Endothelial cell of umbilical vein (primary cell): ENCODE results near the gene SLC26A6.

Experiments
- POLR2AphosphoS5 ChIP-seq: IDR thresholded peaks from 2 replicates; pipeline ENCODE4 v1.6.1; 2012; ENCODE audit warnings: low read depth, mild to moderate bottlenecking, control low read depth, low read length, moderate library complexity; ENCODE audit not compliant: insufficient read depth
- TF ChIP-seq, protein P1 (sequence below), 2 donors: IDR thresholded peaks; 1 replicate in 1 of 2; 2 replicates in 1 of 2; pipeline ENCODE4 v1.5.1; 2011; ENCODE audit warnings: low read length in 2 of 2, mild to moderate bottlenecking in 2 of 2, moderate library complexity in 2 of 2, control low read depth in 1 of 2, inconsistent platforms in 1 of 2, low read depth in 1 of 2; ENCODE audit not compliant: insufficient read depth in 1 of 2; ENCODE audit errors: extremely low read depth in 1 of 2

DNA sequence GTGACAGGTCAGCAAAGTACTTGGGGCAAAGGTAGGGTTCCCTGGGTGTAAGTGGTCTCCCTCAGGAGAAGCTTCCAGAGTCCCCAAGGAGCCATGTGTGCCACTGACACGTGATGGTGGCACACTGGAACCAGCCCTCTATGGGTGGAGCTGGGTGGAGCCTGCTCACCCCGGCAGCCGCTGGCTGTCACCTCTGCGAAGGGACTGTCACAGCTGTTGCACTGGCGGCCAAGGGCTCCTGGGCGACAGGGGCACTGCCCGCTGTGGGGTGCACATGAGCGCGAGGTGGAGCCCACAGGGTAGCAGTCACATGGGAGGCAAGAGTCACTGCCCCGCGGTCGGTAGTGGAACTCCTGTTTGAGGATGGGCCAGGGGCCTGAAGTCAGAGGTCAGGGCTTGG, 15.5 kb upstream of the SLC26A6 start:
- TF ChIP-seq, protein P1, sequence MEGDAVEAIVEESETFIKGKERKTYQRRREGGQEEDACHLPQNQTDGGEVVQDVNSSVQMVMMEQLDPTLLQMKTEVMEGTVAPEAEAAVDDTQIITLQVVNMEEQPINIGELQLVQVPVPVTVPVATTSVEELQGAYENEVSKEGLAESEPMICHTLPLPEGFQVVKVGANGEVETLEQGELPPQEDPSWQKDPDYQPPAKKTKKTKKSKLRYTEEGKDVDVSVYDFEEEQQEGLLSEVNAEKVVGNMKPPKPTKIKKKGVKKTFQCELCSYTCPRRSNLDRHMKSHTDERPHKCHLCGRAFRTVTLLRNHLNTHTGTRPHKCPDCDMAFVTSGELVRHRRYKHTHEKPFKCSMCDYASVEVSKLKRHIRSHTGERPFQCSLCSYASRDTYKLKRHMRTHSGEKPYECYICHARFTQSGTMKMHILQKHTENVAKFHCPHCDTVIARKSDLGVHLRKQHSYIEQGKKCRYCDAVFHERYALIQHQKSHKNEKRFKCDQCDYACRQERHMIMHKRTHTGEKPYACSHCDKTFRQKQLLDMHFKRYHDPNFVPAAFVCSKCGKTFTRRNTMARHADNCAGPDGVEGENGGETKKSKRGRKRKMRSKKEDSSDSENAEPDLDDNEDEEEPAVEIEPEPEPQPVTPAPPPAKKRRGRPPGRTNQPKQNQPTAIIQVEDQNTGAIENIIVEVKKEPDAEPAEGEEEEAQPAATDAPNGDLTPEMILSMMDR (IDR thresholded peaks at IDR 0.05; ENCODE audit: extremely low read depth in 1 of 2, insufficient read depth in 1 of 2, low read depth in 1 of 2, low read length in 2 of 2): no peak
- TF ChIP-seq POLR2AphosphoS5: no peak
